ENCODE results near the gene SPAAR. TPM values are rescaled to one million over a fixed set of nuclear protein-coding genes. Genes with fewer than 3 reads are reported as not detected.

The SPAAR gene
- polyA plus RNA-seq, 2 of the 4 experiments (the other 2 are of a cell fraction) = not detected

DNA sequence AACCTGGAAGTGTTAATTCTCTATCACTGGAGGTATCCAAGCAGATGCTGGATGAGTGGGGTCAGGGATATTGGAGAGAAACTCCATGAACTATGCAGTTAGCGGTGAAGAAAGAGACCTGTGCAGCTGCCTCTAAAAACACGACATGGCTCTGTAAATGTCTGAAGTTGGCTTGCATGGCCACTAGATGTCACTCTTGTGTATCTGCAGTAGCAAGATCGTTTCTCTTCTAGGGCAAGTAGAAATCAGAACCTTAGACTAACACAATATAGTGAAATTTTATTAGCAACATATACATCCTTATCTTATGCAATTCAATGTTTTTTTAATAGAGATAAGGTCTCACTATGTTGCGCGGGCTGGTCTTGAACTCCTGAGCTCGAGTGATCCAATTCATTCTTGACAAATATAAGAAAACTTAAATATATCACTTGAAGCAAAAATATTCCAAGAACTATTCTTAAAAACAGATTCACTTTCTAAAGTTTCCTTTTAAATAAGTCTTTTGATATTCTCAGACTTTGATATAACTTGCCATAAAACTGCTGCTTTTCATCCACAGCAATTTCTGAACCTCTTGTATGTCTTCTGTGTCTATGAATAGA, 45.8 kb downstream of the SPAAR start:
- ATAC-seq = peak; percentile 87 to 93
- no peak overlapping the region for H3K4me3 ChIP-seq
- H3K4me1 ChIP-seq = peaks cover 8% of the 10 kb centered on the region; the same call in 1 of the 3 replicates
- no peak overlapping the region for H3K27ac ChIP-seq
- WGBS (ENCODE audit: missing lambda C conversion rate) = 7% methylated on average over 6 of the region's 6 CpGs
- DNase-seq (ENCODE audit: low read depth in 1 of 2, low spot score in 1 of 2) = peak; percentile 42 to 81
- no peaks in the 10 kb centered on the region for H3K9me3 ChIP-seq
- ChIA-PET CTCF (interaction anchor here (0.6 to 7.5 kb wide), 67 partner anchors 8 to 452 kb away, joined by 3 to 104 read pairs (median 5); partner anchors contain the start of genes CCIN, CLTA, HINT2 and HRCT1), POLR2A (no interaction called here)
- peak; percentile 49 for FAIRE-seq
- peak overlapping the region; percentile 51 for H3K4me2 ChIP-seq
- no peak for TF ChIP-seq GATA3 (IDR thresholded peaks at IDR 0.05; ENCODE audit: borderline replicate concordance)
- TF ChIP-seq MAFK (IDR thresholded peaks at IDR 0.05; ENCODE audit: partially characterized antibody) = no peak
- peak; percentile 57 for TF ChIP-seq SMC3 (IDR thresholded peaks at IDR 0.05)
- TF ChIP-seq, protein P1, sequence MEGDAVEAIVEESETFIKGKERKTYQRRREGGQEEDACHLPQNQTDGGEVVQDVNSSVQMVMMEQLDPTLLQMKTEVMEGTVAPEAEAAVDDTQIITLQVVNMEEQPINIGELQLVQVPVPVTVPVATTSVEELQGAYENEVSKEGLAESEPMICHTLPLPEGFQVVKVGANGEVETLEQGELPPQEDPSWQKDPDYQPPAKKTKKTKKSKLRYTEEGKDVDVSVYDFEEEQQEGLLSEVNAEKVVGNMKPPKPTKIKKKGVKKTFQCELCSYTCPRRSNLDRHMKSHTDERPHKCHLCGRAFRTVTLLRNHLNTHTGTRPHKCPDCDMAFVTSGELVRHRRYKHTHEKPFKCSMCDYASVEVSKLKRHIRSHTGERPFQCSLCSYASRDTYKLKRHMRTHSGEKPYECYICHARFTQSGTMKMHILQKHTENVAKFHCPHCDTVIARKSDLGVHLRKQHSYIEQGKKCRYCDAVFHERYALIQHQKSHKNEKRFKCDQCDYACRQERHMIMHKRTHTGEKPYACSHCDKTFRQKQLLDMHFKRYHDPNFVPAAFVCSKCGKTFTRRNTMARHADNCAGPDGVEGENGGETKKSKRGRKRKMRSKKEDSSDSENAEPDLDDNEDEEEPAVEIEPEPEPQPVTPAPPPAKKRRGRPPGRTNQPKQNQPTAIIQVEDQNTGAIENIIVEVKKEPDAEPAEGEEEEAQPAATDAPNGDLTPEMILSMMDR (IDR thresholded peaks at IDR 0.05) = peak; percentile 91
- TF ChIP-seq RAD21 (conservative IDR thresholded peaks at IDR 0.05 in 1 of 2, IDR thresholded peaks at IDR 0.05 in 1 of 2) = peak; percentile 77 to 87
- no peak for TF ChIP-seq JUNB (IDR thresholded peaks at IDR 0.05)

DNA sequence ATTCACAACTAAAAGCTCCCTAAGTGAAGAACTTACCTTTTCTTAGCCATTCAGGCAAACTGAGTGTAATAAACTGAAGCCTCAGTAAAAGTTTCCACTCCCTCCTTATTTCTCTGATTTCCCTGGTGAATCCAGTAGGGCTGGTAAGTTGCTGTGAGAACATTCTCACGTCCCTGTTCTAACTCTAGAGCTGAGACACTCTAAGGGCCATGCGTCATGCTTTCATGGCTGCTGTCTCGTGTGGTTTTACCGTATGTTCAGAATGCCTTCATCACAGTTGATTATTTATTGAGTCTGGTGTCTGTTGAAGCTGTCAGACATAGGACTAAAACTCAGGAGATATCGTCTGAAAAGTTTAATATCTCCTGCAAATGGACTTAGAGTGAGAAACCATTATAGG, 47.4 kb downstream of the SPAAR start:
- TF ChIP-seq, protein P2, sequence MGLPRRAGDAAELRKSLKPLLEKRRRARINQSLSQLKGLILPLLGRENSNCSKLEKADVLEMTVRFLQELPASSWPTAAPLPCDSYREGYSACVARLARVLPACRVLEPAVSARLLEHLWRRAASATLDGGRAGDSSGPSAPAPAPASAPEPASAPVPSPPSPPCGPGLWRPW (IDR thresholded peaks at IDR 0.05) = no peak
- TF ChIP-seq JUNB (IDR thresholded peaks at IDR 0.05) (no peak), CHD4 (IDR thresholded peaks at IDR 0.05; ENCODE audit: borderline replicate concordance) (no peak), ZC3H11A (IDR thresholded peaks at IDR 0.05) (no peak), RAD21 (conservative IDR thresholded peaks at IDR 0.05 in 1 of 2, IDR thresholded peaks at IDR 0.05 in 1 of 2) (no peak)
- TF ChIP-seq, protein P3, sequence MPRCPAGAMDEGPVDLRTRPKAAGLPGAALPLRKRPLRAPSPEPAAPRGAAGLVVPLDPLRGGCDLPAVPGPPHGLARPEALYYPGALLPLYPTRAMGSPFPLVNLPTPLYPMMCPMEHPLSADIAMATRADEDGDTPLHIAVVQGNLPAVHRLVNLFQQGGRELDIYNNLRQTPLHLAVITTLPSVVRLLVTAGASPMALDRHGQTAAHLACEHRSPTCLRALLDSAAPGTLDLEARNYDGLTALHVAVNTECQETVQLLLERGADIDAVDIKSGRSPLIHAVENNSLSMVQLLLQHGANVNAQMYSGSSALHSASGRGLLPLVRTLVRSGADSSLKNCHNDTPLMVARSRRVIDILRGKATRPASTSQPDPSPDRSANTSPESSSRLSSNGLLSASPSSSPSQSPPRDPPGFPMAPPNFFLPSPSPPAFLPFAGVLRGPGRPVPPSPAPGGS (IDR thresholded peaks at IDR 0.05) = no peak
- TF ChIP-seq, protein P4, sequence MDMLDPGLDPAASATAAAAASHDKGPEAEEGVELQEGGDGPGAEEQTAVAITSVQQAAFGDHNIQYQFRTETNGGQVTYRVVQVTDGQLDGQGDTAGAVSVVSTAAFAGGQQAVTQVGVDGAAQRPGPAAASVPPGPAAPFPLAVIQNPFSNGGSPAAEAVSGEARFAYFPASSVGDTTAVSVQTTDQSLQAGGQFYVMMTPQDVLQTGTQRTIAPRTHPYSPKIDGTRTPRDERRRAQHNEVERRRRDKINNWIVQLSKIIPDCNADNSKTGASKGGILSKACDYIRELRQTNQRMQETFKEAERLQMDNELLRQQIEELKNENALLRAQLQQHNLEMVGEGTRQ (IDR thresholded peaks at IDR 0.05) = 0 out of 2 replicates have a peak, but pooled peaks have one; percentile 18
- no peaks in the 10 kb centered on the region for H3K9me3 ChIP-seq
- DNase-seq (ENCODE audit: low read depth in 1 of 2, low spot score in 1 of 2) (no peak), FAIRE-seq (no peak), ATAC-seq (no peak)
- no peak overlapping the region for H3K4me2 ChIP-seq
- peaks cover 6% of the 10 kb centered on the region; the same call in 1 of the 3 replicates for H3K4me1 ChIP-seq
- WGBS (ENCODE audit: missing lambda C conversion rate) = 55% methylated on average over 5 of the region's 5 CpGs
- no peak overlapping the region for H3K4me3 ChIP-seq
- POLR2A ChIA-PET = no interaction called here
- no peak overlapping the region for H3K27ac ChIP-seq
- CTCF ChIA-PET = interaction anchor here (0.6 to 7.5 kb wide), 17 partner anchors 9 to 375 kb away, joined by 3 to 104 read pairs (median 7); partner anchors contain the start of gene CCIN

DNA sequence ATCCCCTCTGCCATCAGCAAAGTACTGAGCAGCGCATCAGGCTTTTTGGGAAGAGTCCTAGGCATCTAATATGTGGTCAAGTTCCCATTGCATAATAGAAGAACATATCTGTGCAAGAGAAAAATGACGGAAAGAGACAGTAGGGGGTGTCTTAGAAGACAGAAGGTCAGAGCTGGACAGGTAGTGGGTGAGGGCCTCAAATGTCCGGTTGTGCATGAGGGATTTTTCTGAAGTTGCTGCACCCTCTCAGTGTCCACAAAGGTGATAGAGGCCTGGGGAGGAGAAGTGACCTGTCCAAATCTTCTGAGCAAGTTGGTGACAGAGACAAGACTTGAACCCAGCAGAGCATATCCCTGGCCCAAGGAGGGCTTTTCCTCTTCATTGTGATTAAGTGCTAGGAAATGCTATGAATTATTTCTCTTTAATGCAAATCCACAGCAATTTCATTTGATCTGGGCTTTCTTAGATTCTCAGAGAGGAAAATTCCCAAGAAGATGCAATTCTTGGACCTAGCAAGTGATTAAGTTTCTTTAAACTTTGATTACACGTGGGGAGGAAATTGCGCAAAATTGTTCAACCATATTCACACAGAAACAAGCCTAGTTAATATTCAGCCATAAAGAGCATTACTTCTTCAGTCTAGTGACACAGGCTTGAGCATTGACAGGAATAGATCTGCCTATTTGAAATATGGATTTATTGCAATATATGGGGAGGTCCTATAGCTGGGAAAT, 49.0 kb downstream of the SPAAR start, which contains the start of gene OR2S2:
OR2S2 (minus strand) TSS at position 51 of the 734 bp plus-strand sequence. CDS start 56 bp downstream, outside the sequence.
- POLR2A ChIA-PET = no interaction called here
- H3K4me1 ChIP-seq = peaks cover 4% of the 10 kb centered on the region; the same call in 1 of the 3 replicates
- no peaks in the 10 kb centered on the region for H3K9me3 ChIP-seq
- WGBS (ENCODE audit: missing lambda C conversion rate) = 59% methylated on average over 5 of the region's 5 CpGs
- ATAC-seq (no peak), FAIRE-seq (no peak), DNase-seq (ENCODE audit: low read depth in 1 of 2, low spot score in 1 of 2) (no peak)
- CTCF ChIA-PET = interaction anchor here (0.8 to 7.5 kb wide), 6 partner anchors 12 to 63 kb away, joined by 3 to 104 read pairs (median 7); no protein-coding TSS in a partner anchor
- no peak within 1 kb of the TSS for H3K4me3 ChIP-seq
- TF ChIP-seq CBX8 (IDR thresholded peaks at IDR 0.05) (no peak), ZC3H11A (IDR thresholded peaks at IDR 0.05) (no peak)
- no peak within 1 kb of the TSS for H3K4me2 ChIP-seq
- no peak within 1 kb of the TSS for H3K27ac ChIP-seq

All from A549 (cell line).